Esophagus muscularis mucosa (tissue), 4 donors: ENCODE measurements around the gene SNX20. TPM values are rescaled to one million over a fixed set of nuclear protein-coding genes. Genes with fewer than 3 reads are reported as not detected.

ENCODE experiments used
- DNase-seq: peaks from one replicate; pipeline ENCODE4 v3.0.0-alpha.2; 2017; ENCODE audit errors: extremely low spot score
- H3K27ac ChIP-seq, 4 donors: fragments of 200-600 bp; sonication (generic); replicated peaks in 1 of 4; 1 replicate in 3 of 4; 2 replicates in 1 of 4; pipeline ENCODE4 v1.5.1; 2016 to 2019; ENCODE audit warnings: mild to moderate bottlenecking in 1 of 4
- H3K27me3 ChIP-seq, 4 donors: fragments of 200-600 bp; sonication (generic); one replicate each; pipeline versions ENCODE4 v1.5.1 to v1.6.0; 2016 to 2019
- H3K36me3 ChIP-seq, 4 donors: fragments of 200-600 bp; sonication (generic); one replicate each; pipeline ENCODE4 v1.5.1; 2016 to 2019
- H3K4me1 ChIP-seq, 4 donors: fragments of 200-600 bp; sonication (generic); one replicate each; pipeline ENCODE4 v1.5.1; 2016 to 2019
- H3K4me3 ChIP-seq, 4 donors: fragments of 200-600 bp; sonication (generic); 1 replicate in 2 of 4; 2 replicates in 2 of 4; pipeline ENCODE4 v1.5.1; 2016 to 2019; ENCODE audit warnings: mild to moderate bottlenecking in 4 of 4, moderate library complexity in 1 of 4
- H3K9me3 ChIP-seq, 4 donors: fragments of 200-600 bp; sonication (generic); 1 replicate in 3 of 4; 2 replicates in 1 of 4; pipeline ENCODE4 v1.5.1; 2016 to 2019
- EP300 ChIP-seq: sonication (generic); formaldehyde crosslinking; IDR thresholded peaks from one replicate; pipeline ENCODE4 v1.6.1; 2017; ENCODE audit warnings: antibody characterized with exemption
- POLR2A ChIP-seq: fragments of 450-650 bp; IDR thresholded peaks from one replicate; pipeline ENCODE4 v1.6.1; 2017; ENCODE audit warnings: antibody characterized with exemption, moderate library complexity, mild to moderate bottlenecking, low read depth
- POLR2AphosphoS5 ChIP-seq, 2 donors: sonication (generic); formaldehyde crosslinking; IDR thresholded peaks; one replicate each; pipeline ENCODE4 v1.6.1; 2017; ENCODE audit warnings: antibody characterized with exemption in 2 of 2
- WGBS: methylation state at CpG from one replicate; pipeline ENCODE4 v1.1.5; 2018; 5-methylcytosine and 5-hydroxymethylcytosine counted together
- intact Hi-C: fragments of 100-400 bp; cut with DNase I; formaldehyde crosslinking; loops from one replicate; pipeline ENCODE4 v1.15.1; 2023
- total RNA-seq, 4 donors: library from RNA; depleted of rRNA; stranded (reverse); fragments of >200 nt; gene quantifications; one replicate each; pipeline versions ENCODE4 v1.1.0 to v1.2.1, GENCODE V29; 2016
- TF ChIP-seq, protein P1 (sequence below), 3 experiments: fragments of 200-600 bp in 2 of 3; fragments of 450-650 bp in 1 of 3; sonication (generic) in 2 of 3; IDR thresholded peaks; one replicate each; pipeline ENCODE4 v1.5.1; 2017 to 2019; ENCODE audit warnings: antibody characterized with exemption in 3 of 3, mild to moderate bottlenecking in 2 of 3, moderate library complexity in 1 of 3

SNX20 gene
- total RNA-seq, 4 donors from 2014 or later, result 0.39 to 5.0 (median 1.8) TPM

DNA sequence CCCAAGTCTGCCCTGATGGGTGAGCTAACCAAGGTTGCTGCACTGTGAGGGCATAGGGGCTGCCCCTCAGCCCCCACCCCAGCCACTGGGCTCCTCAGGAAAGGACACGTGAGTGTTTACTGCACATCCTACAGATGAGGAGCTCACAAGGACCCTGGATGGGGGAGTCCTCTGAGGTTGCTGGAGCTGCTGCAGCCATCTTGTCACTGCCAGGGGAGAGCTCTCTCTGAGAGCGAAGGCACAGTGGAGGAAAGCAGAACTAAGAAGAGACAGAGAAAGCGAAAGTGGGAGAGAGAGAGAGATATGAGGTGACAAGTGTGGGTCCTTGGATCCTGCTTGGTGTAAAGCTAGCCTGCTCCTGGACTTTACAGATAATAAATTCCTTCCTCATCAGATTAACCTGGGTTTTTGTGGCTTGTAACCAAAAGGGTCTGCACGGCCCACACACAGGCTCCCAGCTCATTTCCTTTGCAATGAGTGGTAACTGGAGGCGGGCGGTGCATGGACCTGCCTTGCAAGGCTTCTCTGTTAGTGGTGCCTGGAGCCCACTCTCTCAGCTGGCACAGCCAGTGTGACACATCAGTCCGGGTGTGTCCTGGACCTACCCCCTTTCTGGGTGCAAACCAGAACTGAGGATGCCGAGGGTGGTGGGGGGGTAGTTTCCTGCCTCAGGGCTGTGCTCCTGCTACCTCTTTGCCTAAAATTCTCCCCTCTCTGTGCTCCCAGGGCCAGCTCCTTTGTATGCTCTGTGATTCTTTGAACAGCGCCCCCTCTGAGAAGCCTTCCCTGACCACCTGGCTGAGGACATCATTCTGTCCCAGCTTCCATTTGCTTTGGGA is 14.2 kb downstream of the SNX20 start:
- H3K4me3 ChIP-seq, result peak overlapping the region in 1 of 4 donors; percentile 16
- no peaks in the 10 kb centered on the region for H3K36me3 ChIP-seq
- peaks cover 0 to 7% (median 4%) of the 10 kb centered on the region in 4 donors for H3K9me3 ChIP-seq
- no peaks in the 10 kb centered on the region for H3K27me3 ChIP-seq
- TF ChIP-seq, protein P1, sequence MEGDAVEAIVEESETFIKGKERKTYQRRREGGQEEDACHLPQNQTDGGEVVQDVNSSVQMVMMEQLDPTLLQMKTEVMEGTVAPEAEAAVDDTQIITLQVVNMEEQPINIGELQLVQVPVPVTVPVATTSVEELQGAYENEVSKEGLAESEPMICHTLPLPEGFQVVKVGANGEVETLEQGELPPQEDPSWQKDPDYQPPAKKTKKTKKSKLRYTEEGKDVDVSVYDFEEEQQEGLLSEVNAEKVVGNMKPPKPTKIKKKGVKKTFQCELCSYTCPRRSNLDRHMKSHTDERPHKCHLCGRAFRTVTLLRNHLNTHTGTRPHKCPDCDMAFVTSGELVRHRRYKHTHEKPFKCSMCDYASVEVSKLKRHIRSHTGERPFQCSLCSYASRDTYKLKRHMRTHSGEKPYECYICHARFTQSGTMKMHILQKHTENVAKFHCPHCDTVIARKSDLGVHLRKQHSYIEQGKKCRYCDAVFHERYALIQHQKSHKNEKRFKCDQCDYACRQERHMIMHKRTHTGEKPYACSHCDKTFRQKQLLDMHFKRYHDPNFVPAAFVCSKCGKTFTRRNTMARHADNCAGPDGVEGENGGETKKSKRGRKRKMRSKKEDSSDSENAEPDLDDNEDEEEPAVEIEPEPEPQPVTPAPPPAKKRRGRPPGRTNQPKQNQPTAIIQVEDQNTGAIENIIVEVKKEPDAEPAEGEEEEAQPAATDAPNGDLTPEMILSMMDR (IDR thresholded peaks at IDR 0.05), result no peak
- no peak for TF ChIP-seq POLR2A
- no peak for TF ChIP-seq EP300
- TF ChIP-seq POLR2AphosphoS5 (IDR thresholded peaks at IDR 0.05), result no peak
- DNase-seq, result no peak
- 70% methylated on average over 8 of the region's 9 CpGs for WGBS
- H3K4me1 ChIP-seq, result peaks cover 10 to 31% (median 29%) of the 10 kb centered on the region in 4 donors
- intact Hi-C loops, result loop anchor here (10.0 kb wide), 2 partner anchors 122 to 422 kb away; partner anchors contain the start of gene NKD1
- H3K27ac ChIP-seq, result no peak overlapping the region

GRCh38 chr16:50665128-50665878 is 15.8 kb downstream of the SNX20 start:
- WGBS, result 23% methylated on average over 39 of the region's 40 CpGs
- DNase-seq, result peak; percentile 95
- peaks cover 10 to 31% (median 29%) of the 10 kb centered on the region in 4 donors for H3K4me1 ChIP-seq
- peak overlapping the region; percentile 52 to 62 (median 59) for H3K4me3 ChIP-seq
- TF ChIP-seq POLR2AphosphoS5 (IDR thresholded peaks at IDR 0.05) (peak; percentile 24 to 57), EP300 (no peak), POLR2A (no peak)
- TF ChIP-seq, protein P1 (IDR thresholded peaks at IDR 0.05), result peak; percentile 89 to 90 (median 89)
- H3K27ac ChIP-seq, result peak overlapping the region; percentile 70 to 82 (median 77)
- no peaks in the 10 kb centered on the region for H3K36me3 ChIP-seq
- H3K9me3 ChIP-seq, result no peaks in the 10 kb centered on the region
- H3K27me3 ChIP-seq, result no peaks in the 10 kb centered on the region
- intact Hi-C loops, result loop anchor here (2.0 to 10.0 kb wide), 3 partner anchors 121 to 421 kb away; partner anchors contain the start of genes BRD7 and NKD1

DNA sequence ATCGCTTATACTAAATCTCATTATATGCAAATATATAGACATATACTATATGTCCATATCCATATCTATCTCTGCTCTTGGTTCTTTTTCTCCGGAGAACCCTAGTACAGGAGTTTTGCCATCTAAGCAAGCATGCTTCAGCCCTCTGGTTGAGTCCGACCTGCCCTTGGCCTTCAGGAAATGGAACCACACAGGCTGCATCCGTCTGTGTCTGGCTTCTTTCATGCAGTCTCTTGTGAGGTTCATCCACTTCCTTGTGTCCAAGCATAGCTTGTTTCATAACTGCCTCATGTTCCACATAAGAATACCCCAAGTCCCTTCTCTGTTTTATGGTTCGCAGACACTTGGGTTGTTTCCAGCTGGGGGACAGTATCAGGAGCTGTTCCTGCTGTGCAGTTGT is 16.8 kb downstream of the SNX20 start:
- Histone ChIP-seq H3K27ac (no peak overlapping the region), H3K4me1 (peaks cover 10 to 30% (median 27%) of the 10 kb centered on the region in 4 donors), H3K36me3 (no peaks in the 10 kb centered on the region), H3K4me3 (no peak overlapping the region), H3K9me3 (no peaks in the 10 kb centered on the region), H3K27me3 (no peaks in the 10 kb centered on the region)
- intact Hi-C loops, result loop anchor here (2.0 to 10.0 kb wide), 3 partner anchors 119 to 419 kb away; partner anchors contain the start of genes BRD7 and NKD1
- no peak for DNase-seq
- 89% methylated on average over 5 of the region's 5 CpGs for WGBS
- TF ChIP-seq POLR2AphosphoS5 (IDR thresholded peaks at IDR 0.05) (no peak), POLR2A (no peak), EP300 (no peak)
- TF ChIP-seq, protein P1 (IDR thresholded peaks at IDR 0.05), result no peak

GRCh38 chr16:50662306-50662940 is 18.7 kb downstream of the SNX20 start:
- peaks cover 5 to 14% (median 13%) of the 10 kb centered on the region in 4 donors for H3K4me1 ChIP-seq
- no peaks in the 10 kb centered on the region for H3K9me3 ChIP-seq
- no peak overlapping the region for H3K27ac ChIP-seq
- DNase-seq, result no peak
- H3K36me3 ChIP-seq, result no peaks in the 10 kb centered on the region
- intact Hi-C loops, result loop anchor here (10.0 kb wide), 2 partner anchors 118 to 418 kb away; partner anchors contain the start of gene NKD1
- no peak overlapping the region for H3K4me3 ChIP-seq
- TF ChIP-seq EP300 (no peak), POLR2A (no peak), POLR2AphosphoS5 (IDR thresholded peaks at IDR 0.05) (no peak)
- TF ChIP-seq, protein P1 (IDR thresholded peaks at IDR 0.05), result no peak
- WGBS, result over 99% methylated on average over 10 of the region's 10 CpGs
- no peaks in the 10 kb centered on the region for H3K27me3 ChIP-seq
